ENCODE data around the gene THRAP3.

THRAP3 gene

DNA sequence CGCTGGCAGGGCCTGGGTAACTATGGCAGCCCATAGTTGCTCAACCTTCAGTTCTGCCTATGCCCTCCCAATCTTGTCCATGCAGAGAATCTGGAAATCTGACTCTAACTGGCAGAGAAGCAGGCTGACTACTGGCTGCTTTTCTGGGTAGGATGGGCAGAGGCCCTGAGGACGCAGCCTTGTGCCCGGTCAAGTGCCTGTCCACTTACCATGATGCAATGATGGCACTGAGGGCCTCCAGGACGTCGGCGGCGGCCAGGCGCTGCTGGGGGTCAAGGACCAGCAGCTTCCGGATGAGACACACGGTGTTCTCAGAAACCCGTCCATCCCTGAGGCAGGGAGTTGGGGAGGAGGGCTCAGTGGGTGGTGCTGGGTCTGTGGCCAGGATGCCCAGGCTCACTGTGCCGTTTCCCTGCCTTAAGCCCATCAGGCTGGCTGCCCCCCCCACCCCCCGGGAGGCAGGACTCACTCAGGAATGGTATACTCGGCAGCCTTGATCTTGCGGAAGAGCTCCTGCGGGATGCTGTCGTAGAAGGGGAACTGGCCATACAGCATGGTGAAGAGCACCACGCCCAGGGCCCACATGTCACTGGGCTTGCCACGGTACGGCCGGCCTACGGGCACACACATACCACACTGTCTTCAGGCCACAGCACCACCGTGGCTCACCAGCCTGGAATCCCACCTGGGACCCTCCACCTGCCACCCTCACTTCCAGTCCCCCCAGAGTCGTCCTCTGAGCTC lies 119.6 kb downstream of the THRAP3 start:
- TF ChIP-seq CTCF (IDR thresholded peaks at IDR 0.05; ENCODE audit: borderline replicate concordance, extremely low read depth, low read length, poor library complexity, severe bottlenecking), result no peak
- no peak for TF ChIP-seq EZH2 (IDR thresholded peaks at IDR 0.05; ENCODE audit: borderline replicate concordance, low read depth, low read length, severe bottlenecking)
- Histone ChIP-seq H4K20me1 (ENCODE audit: insufficient read depth, low read length) (peaks cover 6% of the 10 kb centered on the region; the same call in 1 of the 2 replicates), H3K4me2 (ENCODE audit: insufficient read depth, low read length) (no peak overlapping the region), H3K4me1 (ENCODE audit: insufficient read depth, low read length) (no peaks in the 10 kb centered on the region), H2AFZ (ENCODE audit: low read depth, low read length) (no peak overlapping the region), H3K27me3 (ENCODE audit: insufficient read depth, low read length, poor library complexity) (no peaks in the 10 kb centered on the region), H3K4me3 (ENCODE audit: low read depth in 1 of 2, low read length in 2 of 2) (no peak overlapping the region), H3K79me2 (ENCODE audit: insufficient read depth, low read length) (no peaks in the 10 kb centered on the region), H3K27ac (ENCODE audit: low read length) (no peak overlapping the region), H3K9me3 (ENCODE audit: insufficient read depth, low read length, severe bottlenecking) (no peaks in the 10 kb centered on the region), H3K9ac (ENCODE audit: low read depth, low read length) (no peak overlapping the region), H3K36me3 (ENCODE audit: insufficient read depth, low read length) (peaks cover 51% of the 10 kb centered on the region)
- no peak for DNase-seq
- ATAC-seq (ENCODE audit: insufficient read depth, low read depth), result no peak

GRCh38 chr1:36344395-36344680 lies 120.1 kb downstream of the THRAP3 start:
- Histone ChIP-seq H3K4me3 (ENCODE audit: low read depth in 1 of 2, low read length in 2 of 2) (no peak overlapping the region), H3K79me2 (ENCODE audit: insufficient read depth, low read length) (no peaks in the 10 kb centered on the region), H3K36me3 (ENCODE audit: insufficient read depth, low read length) (peaks cover 51% of the 10 kb centered on the region), H3K4me2 (ENCODE audit: insufficient read depth, low read length) (no peak overlapping the region), H3K9me3 (ENCODE audit: insufficient read depth, low read length, severe bottlenecking) (no peaks in the 10 kb centered on the region), H3K4me1 (ENCODE audit: insufficient read depth, low read length) (no peaks in the 10 kb centered on the region), H3K27ac (ENCODE audit: low read length) (no peak overlapping the region), H3K27me3 (ENCODE audit: insufficient read depth, low read length, poor library complexity) (no peaks in the 10 kb centered on the region), H2AFZ (ENCODE audit: low read depth, low read length) (no peak overlapping the region), H3K9ac (ENCODE audit: low read depth, low read length) (no peak overlapping the region), H4K20me1 (ENCODE audit: insufficient read depth, low read length) (peaks cover 6% of the 10 kb centered on the region; the same call in 1 of the 2 replicates)
- ATAC-seq (ENCODE audit: insufficient read depth, low read depth), result no peak
- TF ChIP-seq EZH2 (IDR thresholded peaks at IDR 0.05; ENCODE audit: borderline replicate concordance, low read depth, low read length, severe bottlenecking) (no peak), CTCF (IDR thresholded peaks at IDR 0.05; ENCODE audit: borderline replicate concordance, extremely low read depth, low read length, poor library complexity, severe bottlenecking) (no peak)
- no peak for DNase-seq

GRCh38 chr1:36345353-36345752 lies 121.1 kb downstream of the THRAP3 start:
- peaks cover 51% of the 10 kb centered on the region for H3K36me3 ChIP-seq (ENCODE audit: insufficient read depth, low read length)
- peaks cover 6% of the 10 kb centered on the region; the same call in 1 of the 2 replicates for H4K20me1 ChIP-seq (ENCODE audit: insufficient read depth, low read length)
- H3K79me2 ChIP-seq (ENCODE audit: insufficient read depth, low read length), result no peaks in the 10 kb centered on the region
- ATAC-seq (ENCODE audit: insufficient read depth, low read depth), result no peak
- H3K9ac ChIP-seq (ENCODE audit: low read depth, low read length), result no peak overlapping the region
- H3K4me2 ChIP-seq (ENCODE audit: insufficient read depth, low read length), result no peak overlapping the region
- no peaks in the 10 kb centered on the region for H3K27me3 ChIP-seq (ENCODE audit: insufficient read depth, low read length, poor library complexity)
- no peak overlapping the region for H3K4me3 ChIP-seq (ENCODE audit: low read depth in 1 of 2, low read length in 2 of 2)
- H3K9me3 ChIP-seq (ENCODE audit: insufficient read depth, low read length, severe bottlenecking), result no peaks in the 10 kb centered on the region
- TF ChIP-seq CTCF (IDR thresholded peaks at IDR 0.05; ENCODE audit: borderline replicate concordance, extremely low read depth, low read length, poor library complexity, severe bottlenecking), result no peak
- H2AFZ ChIP-seq (ENCODE audit: low read depth, low read length), result no peak overlapping the region
- DNase-seq, result no peak
- H3K27ac ChIP-seq (ENCODE audit: low read length), result no peak overlapping the region
- no peaks in the 10 kb centered on the region for H3K4me1 ChIP-seq (ENCODE audit: insufficient read depth, low read length)
